Activated naive CD4-positive, alpha-beta T cell treated with anti-CD3 and anti-CD28 coated beads, Interleukin-2, amount 50 U/mL, for 72 hours (primary cell): ENCODE data around the gene UBR3. TPM values are rescaled to one million over a fixed set of nuclear protein-coding genes. Genes with fewer than 3 reads are reported as not detected.
"Not testable (repeated sequence)": the region's sequence is repeated elsewhere in the genome, so short reads cannot be mapped to it uniquely, and the experiment has no call there.

Experiments used
- ATAC-seq, 2 donors: fragments of 150-1000 bp; cut with Tn5 transposase; 2 replicates each; pipeline ENCODE4 v1.10.0; 2021; ENCODE audit warnings: mild to moderate bottlenecking in 2 of 2, moderate library complexity in 2 of 2
- DNase-seq, 2 donors: peaks; one replicate each; pipeline ENCODE4 v3.0.0; 2021 to 2022; ENCODE audit warnings: low spot score in 2 of 2
- H3K27ac Mint-ChIP-seq, 2 donors: one replicate each; pipeline ENCODE4 v1.8.0; 2022; ENCODE audit warnings: mild to moderate bottlenecking in 2 of 2, mixed read lengths in 2 of 2
- H3K36me3 Mint-ChIP-seq, 2 donors: one replicate each; pipeline ENCODE4 v1.8.0; 2022; ENCODE audit warnings: mixed read lengths in 2 of 2
- H3K9me3 Mint-ChIP-seq, 2 donors: one replicate each; pipeline ENCODE4 v1.8.0; 2022; ENCODE audit warnings: mixed read lengths in 2 of 2
- total RNA-seq, 2 donors: library from RNA; stranded (reverse); gene quantifications; one replicate each; pipeline ENCODE4 v1.2.3, GENCODE V29; 2022

UBR3 gene
- total RNA-seq, 2 donors from 2014 or later, result 25.3 to 25.8 TPM

DNA sequence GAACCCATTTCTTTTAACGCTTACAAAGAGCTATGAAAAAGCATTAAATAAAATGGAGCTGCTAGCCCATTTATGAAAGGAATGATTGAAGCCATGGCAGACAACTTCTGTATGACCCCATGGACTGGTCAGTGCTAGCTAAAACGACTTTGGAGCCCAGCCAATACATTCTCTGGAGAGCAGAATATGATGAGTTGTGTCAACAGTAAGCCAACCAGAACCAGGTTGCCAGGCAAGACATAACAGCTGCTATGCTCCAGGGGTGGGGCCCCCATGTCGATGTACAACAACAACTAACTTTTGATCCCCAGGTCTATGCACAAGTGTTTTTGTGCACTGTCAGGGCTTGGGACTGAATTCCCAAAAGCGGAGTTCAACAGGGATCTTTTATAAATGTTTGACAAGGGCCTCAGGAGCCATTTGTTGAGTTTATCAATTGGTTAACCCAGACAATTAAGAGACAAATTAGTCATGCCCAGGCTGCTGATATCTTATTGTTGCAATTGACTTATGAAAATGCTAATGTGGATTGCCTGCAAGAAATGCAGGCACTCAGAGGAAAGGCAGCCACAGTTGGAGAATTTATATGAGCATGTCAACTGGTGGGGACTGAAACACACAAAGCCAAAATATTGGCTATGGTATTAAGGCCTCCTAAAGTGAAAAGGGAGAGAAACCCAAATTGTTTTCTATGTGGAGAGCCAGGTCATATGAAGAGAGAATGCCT lies 286.1 kb downstream of the UBR3 start:
- Mint-ChIP-seq H3K36me3 (no peaks in the 10 kb centered on the region), H3K27ac (no peak overlapping the region), H3K9me3 (peaks cover 0 to 5% of the 10 kb centered on the region in 2 donors)
- ATAC-seq, result no peak
- no peak for DNase-seq

DNA sequence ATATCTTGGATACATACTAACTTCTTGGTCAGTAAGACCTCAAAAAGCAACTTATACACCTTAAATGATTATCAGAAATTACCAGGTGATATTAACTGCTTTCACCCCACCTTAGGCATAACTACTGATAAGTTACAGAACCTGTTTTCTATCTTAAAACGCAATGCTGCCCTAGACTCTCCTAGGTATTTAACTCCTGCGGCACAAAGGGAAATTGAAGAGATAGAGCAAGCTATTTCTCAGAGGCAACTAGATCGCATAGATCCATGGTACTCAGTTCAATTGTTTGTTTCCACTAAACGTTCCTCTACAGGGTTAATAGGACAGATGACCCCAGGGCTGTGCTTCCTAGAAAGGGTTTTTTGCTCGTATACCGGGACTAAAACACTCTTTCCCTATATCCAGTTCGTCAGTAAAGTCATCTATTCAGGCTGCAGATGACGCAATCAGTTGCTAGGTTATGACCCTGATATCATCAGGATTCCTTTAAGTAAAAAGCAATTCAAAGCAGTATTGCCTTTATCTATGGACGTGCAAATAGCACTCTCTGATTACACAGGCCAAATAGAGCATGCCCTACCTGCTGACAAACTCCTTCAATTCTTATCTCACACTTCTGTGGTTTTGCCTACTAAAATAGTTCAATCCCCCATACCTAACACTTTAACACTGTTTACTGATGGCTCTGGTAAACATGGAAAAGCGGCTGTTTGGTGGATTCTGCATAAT lies 288.4 kb downstream of the UBR3 start:
- Mint-ChIP-seq H3K9me3 (peaks cover 0 to 10% of the 10 kb centered on the region in 2 donors), H3K36me3 (no peaks in the 10 kb centered on the region), H3K27ac (no peak overlapping the region)
- DNase-seq (no peak), ATAC-seq (no peak)

DNA sequence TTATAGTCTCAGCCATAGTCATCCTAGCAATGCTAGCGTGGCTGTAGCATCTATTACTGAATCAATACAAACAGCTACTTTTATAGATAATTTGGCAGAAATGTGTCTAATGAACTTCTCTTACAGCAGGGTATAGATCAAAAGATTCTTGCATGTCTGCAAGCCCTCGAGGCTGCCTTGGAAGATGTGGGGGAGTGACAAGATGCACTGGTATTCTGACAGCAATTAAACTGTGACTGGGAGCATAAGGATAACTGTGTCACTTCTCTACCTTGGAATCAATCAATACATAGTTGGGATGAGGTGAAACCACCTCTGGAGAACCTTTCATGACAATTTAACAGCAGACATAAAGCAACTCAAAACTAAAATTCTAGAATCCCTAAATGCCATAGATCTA lies 291.4 kb downstream of the UBR3 start:
- ATAC-seq, result no peak
- DNase-seq, result no peak
- Mint-ChIP-seq H3K36me3 (no peaks in the 10 kb centered on the region), H3K9me3 (peaks cover 0 to 5% of the 10 kb centered on the region in 2 donors), H3K27ac (no peak overlapping the region)

DNA sequence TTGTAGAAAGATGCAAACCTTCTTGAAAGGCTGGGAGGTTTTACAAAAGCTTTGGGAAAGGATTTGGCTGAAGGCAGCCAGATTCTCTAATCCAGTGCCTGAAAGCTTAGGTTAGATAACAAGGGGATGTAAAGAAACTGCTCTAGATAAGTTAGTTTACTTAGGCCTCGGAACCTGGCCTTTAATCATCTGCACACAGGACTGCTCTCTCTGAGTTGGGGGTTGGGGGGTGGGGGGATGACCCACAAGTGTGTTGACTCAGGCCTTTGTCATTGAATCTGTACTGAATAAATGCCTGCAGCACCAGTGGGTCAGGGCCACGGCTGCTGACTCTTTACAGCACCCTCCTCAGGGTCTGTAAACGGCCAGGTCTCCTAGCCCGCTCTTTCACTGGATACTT lies 292.1 kb downstream of the UBR3 start:
- not testable (repeated sequence) for ATAC-seq, H3K27ac Mint-ChIP-seq, DNase-seq, H3K36me3 Mint-ChIP-seq, H3K9me3 Mint-ChIP-seq

DNA sequence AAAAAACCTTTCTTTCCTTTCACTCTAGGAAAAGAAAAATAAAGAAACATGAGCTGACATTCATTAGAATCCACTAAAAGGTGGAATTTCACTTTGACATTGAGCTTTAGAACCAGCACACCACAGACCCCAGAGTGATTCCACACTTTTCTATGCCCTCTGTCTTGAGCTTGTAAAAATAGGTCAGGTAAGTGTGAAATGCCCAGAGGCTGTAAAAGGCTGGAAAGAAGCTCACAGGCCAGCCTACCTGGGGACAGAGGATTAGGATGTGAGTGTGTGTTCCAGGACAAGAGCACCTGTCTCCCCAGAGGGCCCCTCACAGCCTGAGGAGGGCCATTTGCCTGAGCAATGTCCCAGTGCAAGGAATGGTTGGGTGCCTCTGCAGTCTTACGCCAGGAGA lies 294.4 kb downstream of the UBR3 start:
- ATAC-seq (no peak), DNase-seq (no peak)
- no peaks in the 10 kb centered on the region for H3K36me3 Mint-ChIP-seq
- peaks cover 0 to 5% of the 10 kb centered on the region in 2 donors for H3K9me3 Mint-ChIP-seq
- no peak overlapping the region for H3K27ac Mint-ChIP-seq

DNA sequence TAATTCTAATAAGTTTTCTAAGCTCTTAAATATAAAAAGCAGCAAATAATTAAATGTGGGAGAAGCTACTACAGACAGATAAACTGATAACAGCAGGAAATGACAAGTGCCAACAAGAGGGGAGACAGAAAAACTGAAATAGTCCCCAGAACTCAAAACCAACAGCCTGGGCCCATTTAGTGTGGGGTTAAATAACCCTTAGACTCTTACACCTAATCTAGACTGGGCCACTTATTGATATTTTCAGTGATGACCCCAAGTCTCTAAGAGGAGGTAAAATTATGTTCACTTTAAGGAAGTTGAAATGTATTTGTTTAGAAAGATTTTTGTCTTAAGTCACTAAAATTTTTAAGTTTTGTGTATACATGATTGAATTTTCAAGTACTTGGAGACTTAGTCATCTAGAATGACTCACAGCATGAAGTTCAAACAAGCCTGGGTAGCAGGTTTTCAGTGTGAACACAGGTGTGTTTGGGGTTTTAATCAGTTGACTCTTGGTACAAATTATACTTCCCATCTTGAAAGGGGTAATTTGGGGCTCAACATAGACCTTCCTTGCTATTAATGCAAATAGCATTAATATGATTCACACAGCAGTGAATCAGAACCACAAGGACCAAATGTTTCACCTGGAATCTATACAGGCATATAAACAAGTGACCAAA lies 295.8 kb downstream of the UBR3 start:
- DNase-seq, result no peak
- no peak overlapping the region for H3K27ac Mint-ChIP-seq
- no peaks in the 10 kb centered on the region for H3K36me3 Mint-ChIP-seq
- ATAC-seq, result peak in 1 of 2 donors; percentile 61
- H3K9me3 Mint-ChIP-seq, result peaks cover 3 to 5% of the 10 kb centered on the region in 2 donors

DNA sequence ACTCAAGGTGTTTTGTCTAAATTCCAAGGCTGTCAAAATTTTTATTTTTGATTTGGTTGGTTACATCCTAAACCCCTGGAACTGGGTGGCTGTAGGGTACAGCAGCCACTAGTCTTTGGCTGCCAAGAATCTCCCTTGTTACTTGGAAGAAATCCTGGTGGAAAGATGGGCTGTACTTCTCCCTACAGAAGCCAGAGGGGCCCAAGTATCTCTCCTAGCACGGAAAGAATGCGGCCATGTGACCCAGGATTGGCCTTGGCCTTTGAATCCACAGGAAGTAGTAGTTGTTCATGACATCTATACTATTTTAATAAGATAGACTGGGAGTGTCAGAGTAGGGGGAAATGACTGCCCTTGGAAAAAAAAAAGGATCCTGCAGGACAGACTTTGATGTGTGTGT lies 296.3 kb downstream of the UBR3 start:
- ATAC-seq, result no peak
- Mint-ChIP-seq H3K27ac (no peak overlapping the region), H3K36me3 (peaks cover 0 to 2% of the 10 kb centered on the region in 2 donors), H3K9me3 (peaks cover 5 to 6% of the 10 kb centered on the region in 2 donors)
- no peak for DNase-seq

DNA sequence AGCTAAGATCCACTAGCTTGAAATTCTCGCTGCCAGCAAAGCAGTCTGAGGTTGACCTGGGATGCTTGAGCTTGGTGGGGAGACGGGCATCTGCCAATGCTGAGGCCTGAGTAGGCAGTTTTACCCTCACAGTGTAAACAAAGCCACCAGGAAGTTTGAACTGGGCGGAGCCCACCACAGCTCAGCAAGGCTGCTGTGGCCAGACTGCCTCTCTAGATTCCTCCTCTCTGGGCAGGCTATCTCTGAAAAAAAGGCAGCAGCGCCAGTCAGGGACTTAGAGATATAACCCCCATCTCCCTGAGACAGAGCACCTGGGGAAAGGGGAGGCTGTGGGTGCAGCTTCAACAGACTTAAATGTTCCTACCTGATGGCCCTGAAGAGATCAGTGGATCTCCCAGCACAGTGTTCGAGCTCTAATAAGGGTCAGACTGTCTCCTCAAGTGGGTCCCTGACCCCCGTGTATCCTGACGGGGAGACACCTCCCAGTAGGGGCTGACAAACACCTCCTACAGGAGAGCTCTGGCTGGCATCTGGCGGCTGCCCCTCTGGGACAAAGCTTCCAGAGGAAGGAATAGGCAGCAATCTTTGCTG lies 299.0 kb downstream of the UBR3 start:
- not testable (repeated sequence) for H3K27ac Mint-ChIP-seq, ATAC-seq, H3K9me3 Mint-ChIP-seq

More for the DNA sequence above, 299.0 kb downstream of the UBR3 start:
- DNase-seq, H3K36me3 Mint-ChIP-seq: not testable (repeated sequence)

Other genes starting within 250 kb of the UBR3 start
- gene PPIG, start 243.1 kb upstream of the UBR3 start, total RNA-seq, result 10 to 100 TPM; 55.3 to 76.8 TPM
- not detected for gene CFAP210, start 133.0 kb upstream of the UBR3 start, total RNA-seq
- 1 to 10 TPM; 1.4 to 3.4 TPM for gene PHOSPHO2, start 133.0 kb upstream of the UBR3 start, total RNA-seq
- 1 to 10 TPM; 1.1 to 9.3 TPM for gene KLHL23, start 93.6 kb upstream of the UBR3 start, total RNA-seq
- gene SSB, start 28.6 kb upstream of the UBR3 start, total RNA-seq, result 10 to 100 TPM; 41.8 to 96.6 TPM
- 10 to 100 TPM; 73.7 to 80.7 TPM for gene METTL5, start 2.5 kb upstream of the UBR3 start, total RNA-seq